GM13976 (cell line): ENCODE measurements around the gene SDCBP2.

Experiments used
- DNase-seq: peaks from one replicate; pipeline ENCODE4 v3.0.0; 2012; ENCODE audit warnings: low spot score
- CTCF ChIP-seq: IDR thresholded peaks from 2 replicates; pipeline ENCODE4 v1.5.1; 2012; ENCODE audit warnings: borderline replicate concordance, mild to moderate bottlenecking; ENCODE audit not compliant: insufficient read depth; ENCODE audit errors: extremely low read depth, missing control alignments, control extremely low read depth
- in situ Hi-C: fragments of 300-500 bp; cut with MboI; formaldehyde crosslinking; loops from one replicate; pipeline ENCODE4 v1.12.0; 2022; ENCODE audit warnings: low sequenced_read_pairs, mixed read lengths, inconsistent platforms; ENCODE audit not compliant: unreplicated experiment

Gene SDCBP2

GRCh38 chr20:1277529-1278322, 51.2 kb downstream of the SDCBP2 start:
- in situ Hi-C loops = no loop called here
- DNase-seq = no peak
- no peak for TF ChIP-seq CTCF

- DNase-seq = no peak
- in situ Hi-C loops = no loop called here
- no peak for TF ChIP-seq CTCF
Observed at GRCh38 chr20:1275919-1276318, 53.0 kb downstream of the SDCBP2 start.

- in situ Hi-C loops = no loop called here
- no peak for TF ChIP-seq CTCF
- DNase-seq = no peak
Observed at GRCh38 chr20:1274485-1275311, 54.2 kb downstream of the SDCBP2 start.

GRCh38 chr20:1273366-1273765, 55.6 kb downstream of the SDCBP2 start:
- DNase-seq = no peak
- in situ Hi-C loops = no loop called here
- no peak for TF ChIP-seq CTCF

GRCh38 chr20:1272368-1273100, 56.4 kb downstream of the SDCBP2 start:
- TF ChIP-seq CTCF = no peak
- in situ Hi-C loops = no loop called here
- no peak for DNase-seq

GRCh38 chr20:1269850-1270249, 59.1 kb downstream of the SDCBP2 start:
- in situ Hi-C loops = no loop called here
- no peak for TF ChIP-seq CTCF
- no peak for DNase-seq
